Peyer's patch (tissue), 4 donors: ENCODE data around the gene MOCOS.

ENCODE experiments used
- CTCF ChIP-seq, 6 experiments: fragments of 450-650 bp in 4 of 6; fragments of 200-600 bp in 2 of 6; sonication (generic) in 1 of 6; IDR thresholded peaks; one replicate each; pipeline ENCODE4 v1.5.1; 2017 to 2019; ENCODE audit warnings: antibody characterized with exemption in 6 of 6, mild to moderate bottlenecking in 3 of 6, moderate library complexity in 1 of 6
- POLR2A ChIP-seq, 2 donors: fragments of 450-650 bp; IDR thresholded peaks; one replicate each; pipeline ENCODE4 v1.5.1; 2017; ENCODE audit warnings: antibody characterized with exemption in 2 of 2, mild to moderate bottlenecking in 2 of 2, moderate library complexity in 2 of 2

GRCh38 chr18:36249392-36249791 is 62.1 kb downstream of the MOCOS start:
- TF ChIP-seq CTCF (IDR thresholded peaks at IDR 0.05): no peak
- no peak for TF ChIP-seq POLR2A (IDR thresholded peaks at IDR 0.05)
